ENCODE measurements around the gene MCEMP1.

The MCEMP1 gene

GRCh38 chr19:7729211-7729610 lies 52.3 kb downstream of the MCEMP1 start:
- no peak for DNase-seq (ENCODE audit: low read depth)
